Bronchial epithelial cell (primary cell): Measurements from ENCODE around the gene DGKK. TPM values are rescaled to one million over a fixed set of nuclear protein-coding genes. Genes with fewer than 3 reads are reported as not detected.
"Not testable (repeated sequence)": the region's sequence is repeated elsewhere in the genome, so short reads cannot be mapped to it uniquely, and the experiment has no call there.

ENCODE experiments used
- DNase-seq: peaks from one replicate; pipeline ENCODE4 v3.0.0-alpha.2; 2010; ENCODE audit warnings: low read depth
- FAIRE-seq: peaks from 2 replicates; lab custom pipeline; 2011; peaks lifted over from hg19 to GRCh38; lab: Jason Lieb, UNC
- H3K27me3 ChIP-seq: 2 replicates; pipeline ENCODE4 v1.5.1; 2011; ENCODE audit warnings: low read length; ENCODE audit not compliant: control insufficient read depth, insufficient read depth
- H3K36me3 ChIP-seq: 2 replicates; pipeline ENCODE4 v1.5.1; 2011; ENCODE audit warnings: low read length; ENCODE audit not compliant: control insufficient read depth, insufficient read depth
- H3K4me3 ChIP-seq: 2 replicates; pipeline ENCODE4 v1.5.1; 2011; ENCODE audit warnings: mild to moderate bottlenecking, low read depth, low read length, control low read depth
- CTCF ChIP-seq: IDR thresholded peaks from 2 replicates; pipeline ENCODE4 v1.5.1; 2011; ENCODE audit warnings: mild to moderate bottlenecking, moderate library complexity, low read length, control low read depth, inconsistent platforms; ENCODE audit not compliant: insufficient read depth, severe bottlenecking
- total RNA-seq: library from RNA; depleted of rRNA; stranded (reverse); fragments of >200 nt; gene quantifications from 2 replicates; pipeline ENCODE4 v1.2.1, GENCODE V29; 2014

DGKK gene
- total RNA-seq, 1 donor from 2014 or later = not detected

DNA sequence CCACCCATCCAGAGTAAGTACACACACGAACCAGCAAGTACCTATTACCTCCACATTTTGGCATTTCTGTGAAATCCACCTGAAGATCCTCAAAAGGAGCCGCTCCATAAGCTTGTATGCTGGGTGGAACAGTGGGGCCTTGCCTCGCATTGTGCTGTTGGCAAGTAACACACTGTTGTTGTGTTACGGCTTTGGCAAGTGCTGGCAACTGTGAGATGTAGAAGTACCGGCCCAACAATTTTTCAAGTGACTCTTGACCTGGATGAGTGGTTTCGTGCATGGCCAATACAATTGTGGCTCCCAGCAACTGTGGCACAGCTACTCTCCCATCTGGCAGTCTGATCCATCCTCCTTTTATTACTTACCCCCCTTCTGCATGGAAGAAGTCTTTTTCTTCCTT is 137.3 kb downstream of the DGKK start:
- no peak for FAIRE-seq

GRCh38 chrX:50332668-50333067 is 138.0 kb downstream of the DGKK start:
- not testable (repeated sequence) for H3K36me3 ChIP-seq, FAIRE-seq, H3K4me3 ChIP-seq, DNase-seq, H3K27me3 ChIP-seq

More for the DNA sequence above, 137.3 kb downstream of the DGKK start:
- no peak for TF ChIP-seq CTCF
- no peaks in the 10 kb centered on the region for H3K27me3 ChIP-seq
- H3K4me3 ChIP-seq = no peak overlapping the region
- no peaks in the 10 kb centered on the region for H3K36me3 ChIP-seq
- no peak for DNase-seq

GRCh38 chrX:50327235-50327634 is 143.4 kb downstream of the DGKK start:
- no peak for DNase-seq
- FAIRE-seq = no peak
- no peak overlapping the region for H3K4me3 ChIP-seq
- no peak for TF ChIP-seq CTCF
- H3K27me3 ChIP-seq = no peaks in the 10 kb centered on the region
- no peaks in the 10 kb centered on the region for H3K36me3 ChIP-seq
